Measurements from ENCODE around the gene THBS2. TPM values are rescaled to one million over a fixed set of nuclear protein-coding genes. Genes with fewer than 3 reads are reported as not detected.

THBS2 gene
- total RNA-seq, 1 donor from 2014 or later: 8.8 TPM

- intact Hi-C loops (cut with DNase I): no loop called here
- Histone ChIP-seq H3K36me3 (no peaks in the 10 kb centered on the region), H3K27me3 (ENCODE audit: low read depth) (no peaks in the 10 kb centered on the region), H3K4me3 (no peak overlapping the region), H3K9me3 (no peaks in the 10 kb centered on the region), H3K4me1 (no peaks in the 10 kb centered on the region), H3K27ac (no peak overlapping the region)
- ATAC-seq (no peak), DNase-seq (no peak)
- TF ChIP-seq, protein P1, sequence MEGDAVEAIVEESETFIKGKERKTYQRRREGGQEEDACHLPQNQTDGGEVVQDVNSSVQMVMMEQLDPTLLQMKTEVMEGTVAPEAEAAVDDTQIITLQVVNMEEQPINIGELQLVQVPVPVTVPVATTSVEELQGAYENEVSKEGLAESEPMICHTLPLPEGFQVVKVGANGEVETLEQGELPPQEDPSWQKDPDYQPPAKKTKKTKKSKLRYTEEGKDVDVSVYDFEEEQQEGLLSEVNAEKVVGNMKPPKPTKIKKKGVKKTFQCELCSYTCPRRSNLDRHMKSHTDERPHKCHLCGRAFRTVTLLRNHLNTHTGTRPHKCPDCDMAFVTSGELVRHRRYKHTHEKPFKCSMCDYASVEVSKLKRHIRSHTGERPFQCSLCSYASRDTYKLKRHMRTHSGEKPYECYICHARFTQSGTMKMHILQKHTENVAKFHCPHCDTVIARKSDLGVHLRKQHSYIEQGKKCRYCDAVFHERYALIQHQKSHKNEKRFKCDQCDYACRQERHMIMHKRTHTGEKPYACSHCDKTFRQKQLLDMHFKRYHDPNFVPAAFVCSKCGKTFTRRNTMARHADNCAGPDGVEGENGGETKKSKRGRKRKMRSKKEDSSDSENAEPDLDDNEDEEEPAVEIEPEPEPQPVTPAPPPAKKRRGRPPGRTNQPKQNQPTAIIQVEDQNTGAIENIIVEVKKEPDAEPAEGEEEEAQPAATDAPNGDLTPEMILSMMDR (IDR thresholded peaks at IDR 0.05): no peak
These were observed 80.7 kb downstream of the THBS2 start for GRCh38 chr6:169172946-169173345.

GRCh38 chr6:169172456-169172855 is 81.2 kb downstream of the THBS2 start:
- Histone ChIP-seq H3K27ac (no peak overlapping the region), H3K4me1 (no peaks in the 10 kb centered on the region), H3K36me3 (no peaks in the 10 kb centered on the region), H3K4me3 (no peak overlapping the region), H3K27me3 (ENCODE audit: low read depth) (no peaks in the 10 kb centered on the region), H3K9me3 (no peaks in the 10 kb centered on the region)
- no peak for ATAC-seq
- intact Hi-C loops (cut with DNase I): no loop called here
- no peak for DNase-seq
- TF ChIP-seq, protein P1 (IDR thresholded peaks at IDR 0.05): no peak

- ATAC-seq (no peak), DNase-seq (no peak)
- TF ChIP-seq, protein P1 (IDR thresholded peaks at IDR 0.05): no peak
- no peaks in the 10 kb centered on the region for H3K9me3 ChIP-seq
- H3K4me3 ChIP-seq: no peak overlapping the region
- intact Hi-C loops (cut with DNase I): no loop called here
- H3K27ac ChIP-seq: no peak overlapping the region
- H3K4me1 ChIP-seq: no peaks in the 10 kb centered on the region
- H3K27me3 ChIP-seq (ENCODE audit: low read depth): no peaks in the 10 kb centered on the region
- no peaks in the 10 kb centered on the region for H3K36me3 ChIP-seq
These were observed 81.7 kb downstream of the THBS2 start for GRCh38 chr6:169171951-169172350.

DNA sequence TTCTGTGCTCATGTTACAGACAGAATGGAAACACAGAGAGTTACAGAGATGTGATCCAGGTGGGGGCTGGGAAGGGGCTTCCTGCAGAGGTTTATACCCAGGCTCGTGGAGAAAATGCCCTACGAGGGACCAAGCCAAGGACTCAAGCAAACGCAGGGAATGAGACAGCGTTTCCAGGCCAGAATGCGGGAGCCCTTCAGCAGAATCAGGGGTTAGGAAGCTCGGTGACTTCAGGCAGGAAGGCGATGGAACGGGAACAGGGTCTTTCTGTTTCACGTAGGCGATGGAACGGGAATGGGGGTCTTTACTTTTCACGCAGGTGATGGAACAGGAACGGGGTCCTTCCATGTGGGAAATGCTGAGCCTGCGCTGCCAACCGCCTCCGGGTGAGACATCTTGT is 82.6 kb downstream of the THBS2 start:
- no peaks in the 10 kb centered on the region for H3K36me3 ChIP-seq
- ATAC-seq: no peak
- no peaks in the 10 kb centered on the region for H3K4me1 ChIP-seq
- no peaks in the 10 kb centered on the region for H3K9me3 ChIP-seq
- TF ChIP-seq, protein P1 (IDR thresholded peaks at IDR 0.05): no peak
- intact Hi-C loops (cut with DNase I): no loop called here
- H3K27me3 ChIP-seq (ENCODE audit: low read depth): no peaks in the 10 kb centered on the region
- DNase-seq: no peak
- no peak overlapping the region for H3K4me3 ChIP-seq
- no peak overlapping the region for H3K27ac ChIP-seq

GRCh38 chr6:169170583-169170955 is 83.1 kb downstream of the THBS2 start:
- Histone ChIP-seq H3K9me3 (no peaks in the 10 kb centered on the region), H3K27ac (no peak overlapping the region), H3K4me1 (no peaks in the 10 kb centered on the region), H3K4me3 (no peak overlapping the region), H3K27me3 (ENCODE audit: low read depth) (no peaks in the 10 kb centered on the region), H3K36me3 (no peaks in the 10 kb centered on the region)
- intact Hi-C loops (cut with DNase I): no loop called here
- TF ChIP-seq, protein P1 (IDR thresholded peaks at IDR 0.05): no peak
- no peak for DNase-seq
- no peak for ATAC-seq

Data from lower lobe of right lung (tissue), 2 donors.